IMR-90 (cell line): ENCODE data around the gene ADGRD1.

Source experiments
- BHLHE40 ChIP-seq: fragments of 150-350 bp; IDR thresholded peaks from 2 replicates; pipeline ENCODE4 v1.6.1; 2016; ENCODE audit warnings: mild to moderate bottlenecking, low read depth, low read length
- CEBPB ChIP-seq: IDR thresholded peaks from 2 replicates; pipeline ENCODE4 v1.6.1; 2012; ENCODE audit warnings: low read depth, low read length, improper control_type of control experiment
- CHD1 ChIP-seq: IDR thresholded peaks from 2 replicates; pipeline ENCODE4 v1.6.1; 2012; ENCODE audit warnings: low read depth, low read length, improper control_type of control experiment
- FOS ChIP-seq: fragments of 150-350 bp; IDR thresholded peaks from 2 replicates; pipeline ENCODE4 v1.6.1; 2016; ENCODE audit warnings: low read depth, low read length
- MAZ ChIP-seq: IDR thresholded peaks from 2 replicates; pipeline ENCODE4 v1.6.1; 2012; ENCODE audit warnings: low read depth, mild to moderate bottlenecking, low read length, improper control_type of control experiment, moderate library complexity, borderline replicate concordance
- POLR2A ChIP-seq: IDR thresholded peaks from 2 replicates; pipeline ENCODE4 v1.6.1; 2012; ENCODE audit warnings: mild to moderate bottlenecking, low read depth, low read length
- RAD21 ChIP-seq: IDR thresholded peaks from 2 replicates; pipeline ENCODE4 v1.6.1; 2012; ENCODE audit warnings: low read length, improper control_type of control experiment
- RFX5 ChIP-seq: IDR thresholded peaks from 2 replicates; pipeline ENCODE4 v1.8.0; 2012; ENCODE audit warnings: low read depth, mild to moderate bottlenecking, low read length, moderate library complexity
- SMC3 ChIP-seq: fragments of 150-350 bp; IDR thresholded peaks from 2 replicates; pipeline ENCODE4 v1.6.1; 2016; ENCODE audit warnings: low read depth, mild to moderate bottlenecking, antibody characterized with exemption, low read length, moderate library complexity
- USF2 ChIP-seq: fragments of 150-350 bp; IDR thresholded peaks from 2 replicates; pipeline ENCODE4 v1.6.1; 2017; ENCODE audit warnings: mild to moderate bottlenecking, antibody characterized with exemption, low read length, low read depth
- TF ChIP-seq, protein P1 (sequence below): conservative IDR thresholded peaks from 2 replicates; pipeline ENCODE4 v1.5.1; 2012; ENCODE audit warnings: mild to moderate bottlenecking, low read depth, low read length, improper control_type of control experiment
- TF ChIP-seq, protein P2 (sequence below): fragments of 150-350 bp; IDR thresholded peaks from 2 replicates; pipeline ENCODE4 v1.6.1; 2016; ENCODE audit warnings: low read depth, mild to moderate bottlenecking, low read length, moderate library complexity, borderline replicate concordance

- TF ChIP-seq, protein P1, sequence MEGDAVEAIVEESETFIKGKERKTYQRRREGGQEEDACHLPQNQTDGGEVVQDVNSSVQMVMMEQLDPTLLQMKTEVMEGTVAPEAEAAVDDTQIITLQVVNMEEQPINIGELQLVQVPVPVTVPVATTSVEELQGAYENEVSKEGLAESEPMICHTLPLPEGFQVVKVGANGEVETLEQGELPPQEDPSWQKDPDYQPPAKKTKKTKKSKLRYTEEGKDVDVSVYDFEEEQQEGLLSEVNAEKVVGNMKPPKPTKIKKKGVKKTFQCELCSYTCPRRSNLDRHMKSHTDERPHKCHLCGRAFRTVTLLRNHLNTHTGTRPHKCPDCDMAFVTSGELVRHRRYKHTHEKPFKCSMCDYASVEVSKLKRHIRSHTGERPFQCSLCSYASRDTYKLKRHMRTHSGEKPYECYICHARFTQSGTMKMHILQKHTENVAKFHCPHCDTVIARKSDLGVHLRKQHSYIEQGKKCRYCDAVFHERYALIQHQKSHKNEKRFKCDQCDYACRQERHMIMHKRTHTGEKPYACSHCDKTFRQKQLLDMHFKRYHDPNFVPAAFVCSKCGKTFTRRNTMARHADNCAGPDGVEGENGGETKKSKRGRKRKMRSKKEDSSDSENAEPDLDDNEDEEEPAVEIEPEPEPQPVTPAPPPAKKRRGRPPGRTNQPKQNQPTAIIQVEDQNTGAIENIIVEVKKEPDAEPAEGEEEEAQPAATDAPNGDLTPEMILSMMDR: no peak
- TF ChIP-seq POLR2A (no peak), SMC3 (no peak), CHD1 (no peak), RFX5 (no peak), CEBPB (no peak), BHLHE40 (no peak), RAD21 (no peak), USF2 (no peak), MAZ (no peak), FOS (no peak)
- TF ChIP-seq, protein P2, sequence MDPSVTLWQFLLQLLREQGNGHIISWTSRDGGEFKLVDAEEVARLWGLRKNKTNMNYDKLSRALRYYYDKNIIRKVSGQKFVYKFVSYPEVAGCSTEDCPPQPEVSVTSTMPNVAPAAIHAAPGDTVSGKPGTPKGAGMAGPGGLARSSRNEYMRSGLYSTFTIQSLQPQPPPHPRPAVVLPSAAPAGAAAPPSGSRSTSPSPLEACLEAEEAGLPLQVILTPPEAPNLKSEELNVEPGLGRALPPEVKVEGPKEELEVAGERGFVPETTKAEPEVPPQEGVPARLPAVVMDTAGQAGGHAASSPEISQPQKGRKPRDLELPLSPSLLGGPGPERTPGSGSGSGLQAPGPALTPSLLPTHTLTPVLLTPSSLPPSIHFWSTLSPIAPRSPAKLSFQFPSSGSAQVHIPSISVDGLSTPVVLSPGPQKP: no peak
Measured at GRCh38 chr12:131050463-131051154, 96.9 kb downstream of the ADGRD1 start.
